HG02623 (cell line): Measurements from ENCODE around the gene LIG1.

ENCODE experiments used
- ATAC-seq: cut with Tn5 transposase; IDR thresholded peaks from one replicate; pipeline ENCODE4 v1.9.1; 2021; ENCODE audit warnings: moderate library complexity; ENCODE audit not compliant: unreplicated experiment

LIG1 gene

GRCh38 chr19:48169939-48170803 is at the start of gene LIG1, which contains the start of gene ZSWIM9:
Gene LIG1 (minus strand): TSS chr19:48170344. CDS start chr19:48165566, 4,778 bp downstream.
Gene ZSWIM9 (plus strand): TSS chr19:48170680. CDS start chr19:48171803, 1,123 bp downstream.
- ATAC-seq, result peak; percentile 77

- ATAC-seq, result no peak
Measured at GRCh38 chr19:48218997-48219396, 48.9 kb upstream of the LIG1 start.

- ATAC-seq, result no peak
Measured at GRCh38 chr19:48216933-48217332, 46.8 kb upstream of the LIG1 start.

GRCh38 chr19:48213959-48214358 is 43.8 kb upstream of the LIG1 start:
- no peak for ATAC-seq

- ATAC-seq, result no peak
Measured at GRCh38 chr19:48210005-48210404, 39.9 kb upstream of the LIG1 start.

GRCh38 chr19:48206397-48207093 is 36.4 kb upstream of the LIG1 start:
- no peak for ATAC-seq

GRCh38 chr19:48203794-48204628 is 33.9 kb upstream of the LIG1 start:
- ATAC-seq, result peak; percentile 86

- ATAC-seq, result no peak
Measured at GRCh38 chr19:48203222-48203793, 33.2 kb upstream of the LIG1 start.

GRCh38 chr19:48196933-48197665 is 27.0 kb upstream of the LIG1 start:
- ATAC-seq, result no peak

GRCh38 chr19:48196321-48196763 is 26.2 kb upstream of the LIG1 start:
- no peak for ATAC-seq

GRCh38 chr19:48194844-48195830 is 25.0 kb upstream of the LIG1 start:
- no peak for ATAC-seq

- no peak for ATAC-seq
Measured at GRCh38 chr19:48194041-48194843, 24.1 kb upstream of the LIG1 start.

- no peak for ATAC-seq
Measured at GRCh38 chr19:48192750-48193149, 22.6 kb upstream of the LIG1 start.

GRCh38 chr19:48190885-48191284 is 20.7 kb upstream of the LIG1 start:
- no peak for ATAC-seq

- no peak for ATAC-seq
Measured at GRCh38 chr19:48190288-48190884, 20.2 kb upstream of the LIG1 start.

- no peak for ATAC-seq
Measured at GRCh38 chr19:48186541-48186991, 16.4 kb upstream of the LIG1 start.

- ATAC-seq, result no peak
Measured at GRCh38 chr19:48186015-48186414, 15.9 kb upstream of the LIG1 start.

GRCh38 chr19:48183356-48183755 is 13.2 kb upstream of the LIG1 start:
- no peak for ATAC-seq
